Naive thymus-derived CD4-positive, alpha-beta T cell (primary cell): ENCODE measurements around the gene BCL11A. TPM values are rescaled to one million over a fixed set of nuclear protein-coding genes. Genes with fewer than 3 reads are reported as not detected.

ENCODE experiments used
- ATAC-seq: fragments of 150-1000 bp; cut with Tn5 transposase; 2 replicates; pipeline ENCODE4 v1.10.0; 2021; ENCODE audit warnings: mild to moderate bottlenecking, moderate library complexity
- CTCF ChIA-PET: fragments of 350-600 bp; sonication (Branson Sonifier 250); formaldehyde crosslinking; loops from one replicate; lab custom pipeline; 2021; ENCODE audit warnings: antibody characterized with exemption; lab: Charles Lee
- POLR2A ChIA-PET: fragments of 350-600 bp; sonication (Branson Sonifier 250); formaldehyde crosslinking; loops from one replicate; lab custom pipeline; 2021; ENCODE audit warnings: antibody characterized with exemption, inconsistent platforms; lab: Charles Lee
- DNase-seq, 9 donors: peaks; one replicate each; pipeline versions ENCODE4 v3.0.0 to v3.0.0-alpha.2; 2020 to 2022; ENCODE audit warnings: mixed read lengths in 1 of 9
- H3K27ac ChIP-seq: one replicate; pipeline ENCODE4 v1.7.0; 2013; ENCODE audit warnings: mild to moderate bottlenecking, low read depth, low read length, moderate library complexity
- H3K27me3 ChIP-seq, 2 donors: one replicate each; pipeline ENCODE4 v1.7.0; 2013; ENCODE audit warnings: low read length in 2 of 2, mild to moderate bottlenecking in 2 of 2, moderate library complexity in 2 of 2; ENCODE audit not compliant: control insufficient read depth in 2 of 2, insufficient read depth in 2 of 2
- H3K36me3 ChIP-seq, 3 experiments: 1 replicate in 2 of 3; 2 replicates in 1 of 3; pipeline ENCODE4 v1.7.0; 2013; ENCODE audit warnings: low read length in 3 of 3, mild to moderate bottlenecking in 3 of 3, moderate library complexity in 1 of 3; ENCODE audit not compliant: insufficient read depth in 3 of 3, control insufficient read depth in 2 of 3
- H3K4me1 ChIP-seq, 2 donors: one replicate each; pipeline ENCODE4 v1.7.0; 2013; ENCODE audit warnings: low read length in 2 of 2, mild to moderate bottlenecking in 2 of 2, moderate library complexity in 1 of 2; ENCODE audit not compliant: control insufficient read depth in 2 of 2, insufficient read depth in 2 of 2
- H3K4me3 ChIP-seq: 2 replicates; pipeline ENCODE4 v1.7.0; 2013; ENCODE audit warnings: mild to moderate bottlenecking, low read length
- H3K9me3 ChIP-seq, 3 experiments: 1 replicate in 2 of 3; 2 replicates in 1 of 3; pipeline ENCODE4 v1.7.0; 2013; ENCODE audit warnings: low read length in 3 of 3; ENCODE audit not compliant: control insufficient read depth in 2 of 3
- H3K27ac Mint-ChIP-seq, 9 donors: one replicate each; pipeline ENCODE4 v1.8.0; 2020 to 2022; ENCODE audit warnings: mixed read lengths in 9 of 9, mild to moderate bottlenecking in 8 of 9, moderate library complexity in 5 of 9, inconsistent platforms in 2 of 9
- H3K27me3 Mint-ChIP-seq, 5 donors: one replicate each; pipeline ENCODE4 v1.8.0; 2021 to 2022; ENCODE audit warnings: mixed read lengths in 5 of 5, mild to moderate bottlenecking in 1 of 5
- H3K36me3 Mint-ChIP-seq, 5 donors: one replicate each; pipeline ENCODE4 v1.8.0; 2020 to 2022; ENCODE audit warnings: mixed read lengths in 5 of 5, mild to moderate bottlenecking in 3 of 5, inconsistent platforms in 1 of 5
- H3K4me1 Mint-ChIP-seq, 7 donors: one replicate each; pipeline ENCODE4 v1.8.0; 2020 to 2022; ENCODE audit warnings: mixed read lengths in 7 of 7, mild to moderate bottlenecking in 3 of 7, inconsistent platforms in 1 of 7
- H3K4me3 Mint-ChIP-seq, 10 donors: one replicate each; pipeline ENCODE4 v1.8.0; 2020 to 2022; ENCODE audit warnings: mild to moderate bottlenecking in 10 of 10, mixed read lengths in 10 of 10, moderate library complexity in 6 of 10, inconsistent platforms in 2 of 10
- H3K9me3 Mint-ChIP-seq, 11 donors: one replicate each; pipeline ENCODE4 v1.8.0; 2020 to 2022; ENCODE audit warnings: mixed read lengths in 11 of 11, mild to moderate bottlenecking in 4 of 11, inconsistent platforms in 1 of 11, moderate library complexity in 1 of 11
- intact Hi-C, 2 donors: fragments of 100-400 bp; cut with micrococcal nuclease; formaldehyde crosslinking; loops; one replicate each; pipeline ENCODE4 v1.15.1; 2023
- polyA plus RNA-seq, 2 donors: library from polyadenylated mRNA; unstranded; fragments of 300-500 nt; fragmentation: Illumina TruSeq; gene quantifications; one replicate each; pipeline ENCODE4 v1.2.3, GENCODE V29; 2021
- total RNA-seq, 6 experiments: library from RNA in 5 of 6; stranded (reverse) in 5 of 6; gene quantifications; 1 replicate in 5 of 6; 2 replicates in 1 of 6; pipeline ENCODE4 v1.2.3 and lab custom pipeline; 2021 to 2026

BCL11A gene
- total and polyA plus RNA-seq, 7 experiments from 2014 or later, result 1.5 to 26.2 (median 2.5) TPM; not detected in 1

- intact Hi-C loops, result no loop called here
- ChIA-PET POLR2A (no interaction called here), CTCF (no interaction called here)
- Histone ChIP-seq H3K4me3 (no peak overlapping the region), H3K27me3 (no peaks in the 10 kb centered on the region), H3K36me3 (no peaks in the 10 kb centered on the region), H3K9me3 (no peaks in the 10 kb centered on the region), H3K4me1 (no peaks in the 10 kb centered on the region), H3K27ac (no peak overlapping the region)
- DNase-seq (no peak), ATAC-seq (no peak)
- H3K4me3 Mint-ChIP-seq, result no peak overlapping the region
- no peaks in the 10 kb centered on the region for H3K9me3 Mint-ChIP-seq
- peaks cover 0 to 20% (median 6%) of the 10 kb centered on the region in 7 donors for H3K4me1 Mint-ChIP-seq
- peaks cover 13 to 36% (median 35%) of the 10 kb centered on the region in 5 donors for H3K27me3 Mint-ChIP-seq
- H3K27ac Mint-ChIP-seq, result peak overlapping the region in 1 of 9 donors; percentile 47
- no peaks in the 10 kb centered on the region for H3K36me3 Mint-ChIP-seq
Observed at GRCh38 chr2:60479226-60480088, 74.0 kb downstream of the BCL11A start.

GRCh38 chr2:60478660-60479059 lies 74.8 kb downstream of the BCL11A start:
- Histone ChIP-seq H3K27me3 (no peaks in the 10 kb centered on the region), H3K4me3 (no peak overlapping the region), H3K27ac (no peak overlapping the region), H3K4me1 (no peaks in the 10 kb centered on the region), H3K36me3 (no peaks in the 10 kb centered on the region), H3K9me3 (no peaks in the 10 kb centered on the region)
- POLR2A ChIA-PET, result no interaction called here
- DNase-seq (no peak), ATAC-seq (no peak)
- H3K4me1 Mint-ChIP-seq, result peaks cover 0 to 14% (median 0%) of the 10 kb centered on the region in 7 donors
- CTCF ChIA-PET, result no interaction called here
- H3K36me3 Mint-ChIP-seq, result no peaks in the 10 kb centered on the region
- H3K27me3 Mint-ChIP-seq, result peaks cover 9 to 32% (median 27%) of the 10 kb centered on the region in 5 donors
- H3K9me3 Mint-ChIP-seq, result no peaks in the 10 kb centered on the region
- no peak overlapping the region for H3K27ac Mint-ChIP-seq
- no peak overlapping the region for H3K4me3 Mint-ChIP-seq
- intact Hi-C loops, result no loop called here

GRCh38 chr2:60476206-60476954 lies 77.1 kb downstream of the BCL11A start:
- no peaks in the 10 kb centered on the region for H3K27me3 ChIP-seq
- H3K9me3 Mint-ChIP-seq, result no peaks in the 10 kb centered on the region
- no peak for ATAC-seq
- ChIA-PET CTCF (interaction anchor here (0.6 kb wide), 1 partner anchor 937 kb away, joined by 3 read pairs; no protein-coding TSS in a partner anchor), POLR2A (no interaction called here)
- H3K36me3 ChIP-seq, result no peaks in the 10 kb centered on the region
- no peak overlapping the region for H3K27ac Mint-ChIP-seq
- H3K27ac ChIP-seq, result no peak overlapping the region
- H3K4me3 ChIP-seq, result no peak overlapping the region
- H3K4me1 ChIP-seq, result no peaks in the 10 kb centered on the region
- no peaks in the 10 kb centered on the region for H3K9me3 ChIP-seq
- intact Hi-C loops, result no loop called here
- H3K36me3 Mint-ChIP-seq, result no peaks in the 10 kb centered on the region
- H3K4me1 Mint-ChIP-seq, result peaks cover 0 to 8% (median 0%) of the 10 kb centered on the region in 7 donors
- DNase-seq, result no peak
- H3K4me3 Mint-ChIP-seq, result no peak overlapping the region
- peaks cover 0 to 14% (median 8%) of the 10 kb centered on the region in 5 donors for H3K27me3 Mint-ChIP-seq

GRCh38 chr2:60475123-60475830 lies 78.2 kb downstream of the BCL11A start:
- DNase-seq (no peak), ATAC-seq (no peak)
- H3K4me1 Mint-ChIP-seq, result peaks cover 0 to 8% (median 0%) of the 10 kb centered on the region in 7 donors
- H3K4me3 Mint-ChIP-seq, result no peak overlapping the region
- Histone ChIP-seq H3K27ac (no peak overlapping the region), H3K4me1 (no peaks in the 10 kb centered on the region), H3K27me3 (no peaks in the 10 kb centered on the region), H3K4me3 (no peak overlapping the region), H3K36me3 (no peaks in the 10 kb centered on the region), H3K9me3 (no peaks in the 10 kb centered on the region)
- ChIA-PET CTCF (no interaction called here), POLR2A (no interaction called here)
- H3K27me3 Mint-ChIP-seq, result peaks cover 0 to 6% (median 3%) of the 10 kb centered on the region in 5 donors
- intact Hi-C loops, result no loop called here
- no peaks in the 10 kb centered on the region for H3K36me3 Mint-ChIP-seq
- no peak overlapping the region for H3K27ac Mint-ChIP-seq
- H3K9me3 Mint-ChIP-seq, result no peaks in the 10 kb centered on the region

GRCh38 chr2:60474301-60474700 lies 79.2 kb downstream of the BCL11A start:
- Histone ChIP-seq H3K4me1 (no peaks in the 10 kb centered on the region), H3K9me3 (no peaks in the 10 kb centered on the region), H3K36me3 (no peaks in the 10 kb centered on the region), H3K27ac (no peak overlapping the region), H3K4me3 (no peak overlapping the region), H3K27me3 (no peaks in the 10 kb centered on the region)
- DNase-seq (no peak), ATAC-seq (no peak)
- intact Hi-C loops, result no loop called here
- ChIA-PET POLR2A (no interaction called here), CTCF (no interaction called here)
- Mint-ChIP-seq H3K4me1 (peaks cover 0 to 8% (median 0%) of the 10 kb centered on the region in 7 donors), H3K4me3 (no peak overlapping the region), H3K9me3 (no peaks in the 10 kb centered on the region), H3K27me3 (peaks cover 0 to 5% (median 3%) of the 10 kb centered on the region in 5 donors), H3K36me3 (no peaks in the 10 kb centered on the region), H3K27ac (no peak overlapping the region)

- no peaks in the 10 kb centered on the region for H3K4me1 ChIP-seq
- H3K27me3 Mint-ChIP-seq, result peaks cover 0 to 3% (median 0%) of the 10 kb centered on the region in 5 donors
- peaks cover 0 to 2% (median 0%) of the 10 kb centered on the region in 11 donors for H3K9me3 Mint-ChIP-seq
- H3K27ac ChIP-seq, result no peak overlapping the region
- no peak for ATAC-seq
- no peak overlapping the region for H3K4me3 Mint-ChIP-seq
- no peak overlapping the region for H3K27ac Mint-ChIP-seq
- H3K4me3 ChIP-seq, result no peak overlapping the region
- H3K36me3 Mint-ChIP-seq, result no peaks in the 10 kb centered on the region
- CTCF ChIA-PET, result interaction anchor here (0.7 kb wide), 1 partner anchor 410 kb away, joined by 3 read pairs; no protein-coding TSS in a partner anchor
- H3K36me3 ChIP-seq, result no peaks in the 10 kb centered on the region
- no peak for DNase-seq
- H3K9me3 ChIP-seq, result no peaks in the 10 kb centered on the region
- no peaks in the 10 kb centered on the region for H3K27me3 ChIP-seq
- intact Hi-C loops, result no loop called here
- H3K4me1 Mint-ChIP-seq, result peaks cover 0 to 8% (median 0%) of the 10 kb centered on the region in 7 donors
- POLR2A ChIA-PET, result no interaction called here
Observed at GRCh38 chr2:60473546-60473945, 79.9 kb downstream of the BCL11A start.
